HG02840 (cell line): ENCODE results near the gene HGD.
"Not testable (repeated sequence)": the region's sequence is repeated elsewhere in the genome, so short reads cannot be mapped to it uniquely, and the experiment has no call there.

Experiments
- ATAC-seq: cut with Tn5 transposase; IDR thresholded peaks from one replicate; pipeline ENCODE4 v1.9.1; 2021; ENCODE audit warnings: mild to moderate bottlenecking, moderate library complexity, moderate number of reproducible peaks; ENCODE audit not compliant: unreplicated experiment, low FRiP score

HGD gene

DNA sequence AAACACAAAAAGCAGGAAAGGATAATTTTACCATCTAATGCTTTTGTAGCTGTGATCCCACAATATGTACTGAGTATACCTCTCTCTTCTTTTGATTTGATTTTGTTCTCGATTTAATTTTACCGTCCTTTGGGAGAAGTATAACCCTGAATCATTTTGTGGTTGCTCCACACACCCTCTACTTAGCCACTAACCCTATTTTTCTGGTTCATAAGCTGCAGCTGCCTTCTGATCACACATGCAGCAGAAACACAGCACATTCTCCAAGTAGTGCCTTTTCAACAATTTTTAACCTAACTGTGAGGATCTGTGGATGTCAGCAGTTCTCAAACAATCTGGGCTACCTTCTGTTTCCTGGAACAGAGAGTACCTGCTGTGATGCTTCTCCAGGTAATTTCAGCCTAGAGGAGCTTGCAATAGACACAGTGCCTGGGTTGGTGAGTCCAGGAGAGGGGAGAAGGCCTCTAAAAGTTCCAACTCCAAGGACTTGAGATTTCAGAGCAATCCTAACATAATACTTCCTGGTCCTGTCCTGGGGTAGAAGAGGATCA, 40.3 kb downstream of the HGD start:
- no peak for ATAC-seq

DNA sequence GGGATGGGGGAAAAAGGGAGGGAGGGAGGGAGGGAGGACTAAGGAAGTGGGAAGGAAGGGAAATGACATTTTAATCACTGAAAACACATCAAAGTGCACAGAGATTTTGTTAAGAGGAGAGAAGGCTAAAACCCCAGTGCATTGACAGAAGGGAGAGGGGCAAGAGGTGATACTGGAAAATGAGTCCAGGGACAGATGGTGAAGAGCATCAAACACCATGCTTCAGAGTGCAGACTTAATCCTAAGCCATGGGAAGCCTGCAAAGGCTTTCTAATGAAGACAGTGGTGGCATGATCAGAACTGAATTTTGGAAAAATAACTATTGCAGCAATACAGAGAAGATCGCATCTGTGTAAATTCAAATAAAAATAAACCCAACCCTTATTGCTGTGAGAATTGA, 41.8 kb downstream of the HGD start:
- ATAC-seq, result no peak

DNA sequence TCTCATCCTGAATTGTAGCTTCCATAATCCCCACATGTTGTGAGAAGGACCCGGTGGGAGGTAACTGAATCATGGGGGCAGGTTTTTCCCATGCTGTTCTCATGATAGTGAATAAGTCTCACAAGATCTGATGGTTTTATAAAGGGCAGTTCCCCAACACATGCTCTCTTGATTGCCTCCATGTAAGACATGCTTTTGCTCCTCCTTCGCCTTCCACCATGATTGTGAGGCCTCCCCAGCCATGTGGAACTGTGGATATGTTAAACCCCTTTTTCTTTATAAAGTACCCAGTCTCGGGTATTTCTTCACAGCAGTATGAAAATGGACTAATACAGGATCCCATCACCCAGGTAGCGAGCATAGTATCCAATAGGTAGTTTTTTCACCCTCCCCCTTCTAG, 43.2 kb downstream of the HGD start:
- ATAC-seq, result not testable (repeated sequence)

DNA sequence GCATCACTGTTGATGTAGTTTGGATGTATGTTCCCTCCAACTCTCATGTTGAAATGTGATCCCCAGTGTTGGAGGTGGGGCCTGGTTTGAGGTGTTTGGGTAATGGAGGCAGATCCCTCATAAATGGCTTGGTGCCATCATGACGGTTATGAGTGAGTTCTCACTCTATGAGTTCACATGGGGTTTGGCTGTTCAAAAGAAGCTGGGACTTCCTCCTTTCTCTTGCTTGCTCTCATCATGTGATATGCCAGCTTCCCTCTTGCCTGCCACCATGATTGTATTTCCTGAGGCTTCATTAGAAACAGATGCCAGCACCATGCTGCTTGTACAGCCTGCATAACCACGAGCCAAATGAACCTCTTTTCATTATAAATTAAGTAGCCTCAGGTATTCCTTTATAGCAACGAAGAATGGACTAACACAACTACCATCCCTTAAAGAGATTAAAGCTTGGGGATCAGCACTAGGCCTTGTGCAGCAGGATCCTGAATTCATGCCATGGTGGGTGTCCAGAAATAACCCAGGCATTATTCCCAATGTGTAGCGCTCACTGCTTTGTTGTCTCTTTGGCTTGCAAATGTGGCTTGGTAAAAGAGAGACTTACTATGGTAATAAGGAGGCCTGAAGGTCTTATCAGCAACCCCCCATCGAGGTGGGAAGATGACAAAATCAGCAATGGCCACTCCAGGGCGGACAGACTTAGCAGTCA, 44.0 kb downstream of the HGD start:
- ATAC-seq, result no peak

DNA sequence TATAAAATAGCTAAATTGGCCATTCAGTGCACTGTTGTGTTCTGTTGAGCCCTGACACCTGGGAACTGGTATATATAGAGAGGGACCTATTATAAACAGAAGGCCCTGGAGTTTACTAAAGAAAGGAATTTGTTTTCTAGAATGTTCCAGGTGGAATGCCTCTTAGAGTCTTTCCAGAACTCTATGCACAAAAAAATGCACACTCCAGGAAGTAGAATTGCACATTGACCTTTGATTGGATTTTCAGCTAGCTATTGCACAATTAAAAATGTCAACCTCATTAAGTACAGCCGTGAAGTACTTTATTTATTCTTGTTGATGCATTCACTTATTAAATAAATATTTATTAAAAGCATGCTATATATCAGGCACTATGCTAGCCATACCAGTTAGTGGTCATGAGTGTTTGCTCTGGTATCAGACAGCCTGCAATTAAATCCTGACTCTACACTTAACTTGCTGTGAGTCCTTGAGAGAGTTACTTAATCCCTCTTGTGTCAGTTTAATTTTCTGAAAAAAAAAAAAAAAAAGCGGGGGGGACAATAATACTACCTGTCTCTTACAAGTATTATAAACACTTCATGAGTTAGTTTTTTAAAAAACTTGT, 45.1 kb downstream of the HGD start:
- no peak for ATAC-seq

DNA sequence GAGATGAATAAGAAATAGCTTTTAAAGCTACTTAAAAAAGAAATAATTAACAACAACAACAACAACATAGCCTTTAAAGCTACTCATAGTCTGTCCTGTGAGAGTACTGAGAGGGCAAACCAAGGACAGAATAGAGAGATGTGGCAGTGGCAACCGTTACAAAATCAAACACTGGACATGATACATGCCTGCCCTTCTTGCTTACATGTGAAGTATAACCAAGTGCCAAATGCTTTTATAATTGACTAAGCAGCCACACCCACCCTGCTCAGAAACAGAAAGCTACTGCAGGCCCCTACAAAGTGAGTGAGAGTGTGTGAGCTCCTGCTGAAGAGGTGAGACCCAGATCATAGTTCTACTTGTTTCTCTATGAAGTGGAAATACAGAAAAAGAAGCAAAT, 47.5 kb downstream of the HGD start:
- ATAC-seq, result no peak

DNA sequence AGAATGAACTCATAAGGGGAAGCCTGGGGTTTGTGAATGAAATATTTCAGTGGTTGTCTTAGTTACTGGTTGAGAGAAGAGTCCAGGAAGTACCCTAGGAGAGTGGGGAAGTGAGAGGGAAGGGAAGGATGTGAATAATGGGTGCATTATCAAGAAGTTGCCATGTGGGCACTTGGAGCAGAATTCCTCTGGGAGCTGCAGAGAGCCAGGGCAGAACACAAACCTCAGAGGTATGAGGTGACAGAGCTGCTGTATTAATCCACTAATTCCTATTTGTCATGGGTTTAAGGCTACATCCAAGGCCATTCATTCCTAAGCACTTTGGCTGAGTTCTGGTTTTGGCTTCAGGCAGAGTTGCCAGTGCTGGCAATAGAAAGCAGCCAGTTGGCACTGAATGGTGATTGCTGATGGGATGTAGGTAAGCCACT, 56.9 kb downstream of the HGD start:
- ATAC-seq, result no peak

DNA sequence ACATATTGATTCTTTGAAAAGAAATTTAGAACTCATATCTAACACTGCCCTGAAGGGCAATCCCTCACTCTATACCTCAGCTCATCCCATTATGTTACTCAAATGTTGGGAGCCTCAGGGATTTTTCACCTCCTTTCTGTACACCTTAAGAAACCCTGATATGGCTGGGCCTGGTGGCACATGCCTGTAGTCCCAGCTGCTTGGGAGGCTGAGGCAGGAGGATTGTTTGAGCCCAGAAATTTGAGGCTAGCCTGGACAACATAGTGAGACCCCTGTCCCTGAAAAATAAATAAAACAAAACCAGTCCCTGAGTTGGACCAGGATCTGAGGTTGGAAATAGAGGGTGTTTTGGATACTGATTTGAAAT, 58.3 kb downstream of the HGD start:
- no peak for ATAC-seq

DNA sequence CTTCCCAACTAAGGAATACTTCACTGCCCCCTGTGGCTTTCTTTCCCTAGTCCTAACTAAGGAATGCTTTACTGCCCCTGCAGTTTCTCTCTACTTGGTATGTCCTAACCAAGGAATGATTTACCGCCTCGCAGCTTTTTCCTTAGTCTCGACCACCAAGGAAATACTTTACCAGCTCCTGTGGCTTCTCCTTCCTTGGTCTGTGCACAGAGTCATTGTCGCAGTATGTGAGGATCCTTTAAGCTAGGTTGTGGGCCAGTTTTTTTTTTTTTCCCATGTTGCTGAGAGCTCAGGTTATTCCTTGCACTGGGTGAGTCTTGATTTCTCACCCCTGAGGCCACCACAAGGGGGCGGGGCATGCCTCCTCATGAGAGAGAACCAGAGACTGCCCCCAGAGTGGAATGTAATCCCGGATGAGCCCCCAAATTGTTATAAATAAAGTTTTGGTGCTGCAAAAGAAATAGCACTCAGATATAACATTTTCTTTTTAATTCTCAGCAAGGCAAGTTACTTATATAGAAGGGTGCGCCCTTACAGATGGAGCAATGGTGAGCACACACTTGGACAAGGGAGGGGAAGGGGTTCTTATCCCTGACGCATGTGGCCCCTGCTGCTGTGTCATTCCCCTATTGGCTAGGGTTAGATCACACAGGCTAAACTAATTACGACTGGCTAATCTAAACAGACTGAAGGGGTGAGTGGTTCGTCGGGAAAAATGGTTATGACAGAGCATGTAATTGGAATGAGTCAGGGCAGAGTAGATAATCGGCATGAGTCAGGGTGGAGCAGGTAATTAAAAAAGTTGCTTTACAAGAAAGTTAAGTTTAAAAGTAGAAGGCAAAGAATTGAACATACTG, 58.9 kb downstream of the HGD start:
- no peak for ATAC-seq

DNA sequence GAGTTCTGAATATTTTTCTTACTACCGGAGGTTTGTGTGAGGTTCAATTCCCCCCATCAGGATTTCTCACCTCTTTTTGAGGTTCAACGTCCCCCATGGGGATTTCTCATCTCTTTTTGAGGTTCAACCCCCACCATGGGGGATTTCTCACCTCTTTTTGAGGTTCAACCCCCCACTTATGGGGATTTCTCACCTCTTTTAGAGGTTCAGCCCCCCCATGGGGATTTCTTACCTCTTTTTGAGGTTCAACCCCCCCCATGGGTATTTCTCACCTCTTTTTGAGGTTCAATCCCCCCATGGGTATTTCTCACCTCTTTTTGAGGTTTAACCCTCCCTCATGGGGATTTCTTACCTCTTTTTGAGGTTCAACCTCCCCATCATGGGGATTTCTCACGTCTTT, 59.6 kb downstream of the HGD start:
- ATAC-seq, result no peak

DNA sequence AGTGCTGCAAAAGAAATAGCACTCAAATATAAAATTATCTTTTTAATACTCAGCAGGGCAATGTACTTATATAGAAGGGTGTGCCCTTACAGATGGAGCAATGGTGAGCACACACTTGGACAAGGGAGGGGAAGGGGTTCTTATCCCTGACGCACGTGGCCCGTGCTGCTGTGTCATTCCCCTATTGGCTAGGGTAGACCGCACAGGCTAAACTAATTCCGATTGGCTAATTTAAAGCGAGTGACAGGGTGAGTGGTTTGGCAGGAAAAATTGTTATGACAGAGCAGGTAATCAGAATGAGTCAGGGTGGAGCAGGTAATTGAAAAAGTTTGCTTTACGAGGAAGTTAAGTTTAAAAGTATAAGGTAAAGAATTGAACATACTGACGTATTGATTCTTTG, 65.3 kb downstream of the HGD start:
- not testable (repeated sequence) for ATAC-seq

DNA sequence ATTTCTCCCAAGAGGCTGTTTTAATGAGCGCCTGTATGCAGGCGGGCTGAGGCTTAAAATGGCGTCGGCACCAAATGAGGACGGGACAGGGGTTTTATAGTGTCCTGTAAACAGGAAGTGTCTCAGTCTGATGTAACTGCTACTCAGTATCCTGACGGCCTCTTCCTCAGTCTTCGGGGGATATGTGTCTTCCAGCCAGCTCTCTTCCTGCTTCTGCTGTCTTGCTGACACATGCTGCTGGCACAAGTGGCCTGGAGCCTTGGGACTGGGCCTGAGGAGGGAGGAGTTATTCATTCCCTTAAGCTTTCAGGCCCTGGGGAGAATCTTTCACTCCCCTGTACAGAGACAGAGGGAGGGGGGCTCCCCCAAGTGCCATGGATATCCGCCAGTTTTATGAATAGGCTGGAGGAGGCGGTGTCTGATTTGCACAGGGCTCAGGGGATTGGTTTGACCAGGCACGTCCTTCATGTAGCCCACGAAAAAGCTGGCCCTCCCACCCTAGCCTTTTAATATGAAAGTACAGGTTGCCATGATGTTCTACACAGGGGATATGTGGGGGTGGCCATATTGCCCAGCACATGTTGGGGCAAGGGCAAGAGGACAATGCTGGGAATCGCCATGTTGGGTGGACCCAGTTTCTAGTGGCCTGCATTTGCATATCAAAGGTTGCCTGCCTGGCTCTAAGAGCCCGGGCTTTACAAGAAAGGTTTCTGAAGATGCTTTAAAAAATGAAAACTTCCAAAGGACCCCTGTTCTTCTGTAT, 66.0 kb downstream of the HGD start:
- ATAC-seq, result no peak

DNA sequence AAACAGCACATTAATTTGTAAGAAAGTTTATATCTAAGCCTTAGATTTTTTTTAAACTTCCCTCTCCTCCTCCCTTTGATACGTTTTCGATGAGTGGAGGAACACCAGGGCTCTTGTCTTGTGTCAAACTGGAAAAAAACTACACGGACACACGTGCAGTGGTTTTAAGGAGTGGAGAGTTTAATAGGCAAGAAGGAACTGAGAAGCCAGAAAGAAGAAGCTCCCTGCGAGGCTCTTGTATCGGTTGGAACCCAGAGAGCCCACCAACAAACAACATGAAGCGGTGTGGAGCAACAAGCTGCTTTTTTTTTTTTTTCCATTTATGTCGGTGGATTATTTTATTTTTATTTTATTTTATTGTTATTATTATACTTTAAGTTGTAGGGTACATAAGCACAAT, 67.3 kb downstream of the HGD start:
- no peak for ATAC-seq

DNA sequence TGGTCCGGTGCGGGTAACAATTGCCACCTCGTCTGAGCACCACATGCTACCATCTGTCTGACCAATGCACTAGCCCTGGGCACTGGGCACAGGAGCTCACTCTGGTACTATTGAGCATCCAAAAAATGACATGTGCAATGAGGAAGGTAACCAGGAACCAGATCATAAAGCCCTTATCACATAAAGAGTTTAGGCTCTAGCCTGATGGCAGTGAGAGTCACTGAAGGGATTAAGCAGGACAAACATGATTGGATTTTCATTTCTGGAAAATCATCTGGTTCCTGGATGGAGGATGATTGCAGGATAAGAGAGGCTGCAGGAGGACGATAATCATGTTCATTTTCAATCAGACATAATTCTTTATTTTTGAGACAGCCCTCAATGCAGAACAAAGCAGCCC, 73.5 kb downstream of the HGD start:
- ATAC-seq, result no peak

DNA sequence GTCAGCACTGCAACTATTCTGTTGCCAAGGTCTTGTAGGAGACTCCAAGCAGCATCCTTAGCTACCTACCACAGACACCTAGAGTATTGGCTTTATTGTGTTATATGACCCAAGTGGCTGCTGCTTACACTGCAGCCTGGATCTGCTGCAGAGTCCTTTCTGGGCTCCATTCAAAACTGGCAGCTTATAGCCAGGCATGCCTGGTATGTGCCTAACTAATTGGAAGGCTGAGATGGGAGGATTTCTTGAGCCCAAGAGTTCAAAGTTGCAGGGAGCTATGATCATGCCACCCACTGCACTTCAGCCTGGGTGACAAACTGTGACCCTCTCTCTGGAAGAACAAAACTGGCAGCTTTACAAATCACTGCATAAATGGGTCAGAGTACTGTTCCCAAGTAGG, 77.3 kb downstream of the HGD start:
- no peak for ATAC-seq

DNA sequence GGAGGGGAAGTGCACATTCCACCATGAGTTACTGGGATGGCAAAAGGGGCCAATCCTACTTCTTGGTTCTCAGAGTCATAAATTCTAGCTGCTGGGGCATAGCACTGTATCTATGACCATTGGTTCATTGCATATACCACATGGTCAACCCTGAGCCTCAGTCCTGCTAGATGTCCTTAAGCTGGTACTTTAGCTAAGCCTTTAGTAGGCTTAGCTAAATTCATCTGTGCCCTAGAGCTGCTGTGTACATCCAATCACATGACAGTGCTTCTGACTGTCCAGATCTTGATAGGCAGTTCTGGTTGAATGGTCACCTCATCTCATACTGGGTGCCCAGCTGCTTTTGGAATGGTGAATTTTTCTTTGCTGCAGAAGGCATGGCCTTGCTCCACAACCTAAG, 77.7 kb downstream of the HGD start:
- no peak for ATAC-seq

DNA sequence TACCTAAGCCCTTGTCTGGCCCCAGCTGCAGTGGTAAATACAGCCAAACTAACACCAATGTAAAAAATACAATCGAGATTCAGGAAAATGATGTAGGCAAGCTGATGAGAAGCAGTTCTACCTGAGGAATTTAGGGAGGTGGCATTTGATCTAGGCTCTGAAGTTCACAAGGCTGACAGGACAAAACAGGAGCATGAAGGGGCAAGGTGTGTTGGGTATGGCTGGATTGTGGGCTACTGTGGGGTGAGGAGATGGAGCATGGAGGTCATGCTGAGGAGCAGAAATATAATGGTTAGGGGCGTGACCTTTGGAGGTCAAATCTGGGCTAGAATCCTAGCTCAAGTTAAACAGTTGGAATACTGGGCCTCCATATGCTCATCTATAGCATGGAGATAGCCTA, 79.4 kb downstream of the HGD start:
- no peak for ATAC-seq

DNA sequence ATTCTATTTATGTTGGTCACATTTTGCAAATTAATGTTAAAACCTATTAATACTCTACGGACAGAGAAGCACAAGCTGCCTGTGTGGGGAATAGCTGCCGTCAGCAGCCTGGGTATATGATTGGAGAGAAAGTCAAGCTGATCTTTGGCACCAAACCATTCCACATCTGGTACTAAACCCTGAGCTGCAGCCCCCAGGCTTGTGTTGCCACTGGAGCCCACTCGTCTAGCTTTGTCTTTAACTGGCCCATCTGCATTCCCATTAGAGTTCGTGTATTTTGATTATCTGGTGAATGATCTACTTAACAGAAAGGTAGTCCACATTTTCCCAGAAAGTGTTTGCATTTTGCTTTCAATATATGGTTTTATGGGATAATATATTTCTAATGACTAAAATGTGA, 80.5 kb downstream of the HGD start:
- ATAC-seq, result no peak

DNA sequence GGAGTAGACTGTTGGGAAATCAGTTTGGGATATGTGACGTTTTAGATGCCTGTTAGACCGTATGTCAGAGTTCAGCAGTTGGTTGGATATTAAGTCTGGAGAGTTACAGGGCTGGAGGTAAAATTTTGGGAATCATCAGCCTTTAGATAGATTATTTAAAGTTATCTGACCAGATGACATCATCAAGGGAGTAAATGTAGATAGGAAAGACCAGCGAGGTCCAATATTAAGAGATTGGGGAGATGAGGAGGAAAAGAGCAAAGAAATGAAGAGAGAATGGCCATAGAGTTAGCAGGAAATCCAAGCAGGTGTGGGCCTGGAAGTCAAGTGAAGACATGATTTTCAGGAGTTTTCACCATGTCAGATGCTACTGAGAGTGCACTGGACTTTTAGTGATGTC, 82.8 kb downstream of the HGD start:
- no peak for ATAC-seq

DNA sequence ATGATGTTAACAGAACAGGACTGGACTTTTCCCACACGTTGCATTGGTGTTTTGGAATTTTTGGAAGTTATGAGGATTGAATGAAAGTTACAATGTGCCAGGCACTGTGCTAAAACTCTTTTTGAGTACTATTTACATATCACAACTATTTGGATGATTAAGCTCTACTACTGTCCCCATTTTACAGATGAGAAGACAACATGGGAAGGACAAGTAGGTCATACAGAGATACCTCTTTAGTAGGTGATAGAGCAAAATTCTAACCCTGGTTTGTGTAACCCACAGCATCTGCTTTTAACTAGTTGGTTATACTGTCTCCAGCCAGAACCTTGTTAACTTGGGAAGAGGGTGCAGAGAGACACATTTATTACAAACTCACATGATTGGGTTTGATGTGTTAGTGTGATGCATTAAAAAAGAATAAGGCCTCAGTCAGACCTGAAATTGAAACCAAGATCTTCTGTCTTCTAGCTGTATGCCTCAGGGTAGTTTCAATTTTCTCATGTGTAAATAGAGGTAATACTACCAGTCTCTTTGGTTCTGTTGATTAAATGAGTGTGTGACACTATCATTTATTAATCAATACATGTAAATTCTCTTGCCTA, 84.5 kb downstream of the HGD start:
- ATAC-seq, result peak; percentile 30
